ENCODE measurements around the gene WNT7A.

WNT7A gene

DNA sequence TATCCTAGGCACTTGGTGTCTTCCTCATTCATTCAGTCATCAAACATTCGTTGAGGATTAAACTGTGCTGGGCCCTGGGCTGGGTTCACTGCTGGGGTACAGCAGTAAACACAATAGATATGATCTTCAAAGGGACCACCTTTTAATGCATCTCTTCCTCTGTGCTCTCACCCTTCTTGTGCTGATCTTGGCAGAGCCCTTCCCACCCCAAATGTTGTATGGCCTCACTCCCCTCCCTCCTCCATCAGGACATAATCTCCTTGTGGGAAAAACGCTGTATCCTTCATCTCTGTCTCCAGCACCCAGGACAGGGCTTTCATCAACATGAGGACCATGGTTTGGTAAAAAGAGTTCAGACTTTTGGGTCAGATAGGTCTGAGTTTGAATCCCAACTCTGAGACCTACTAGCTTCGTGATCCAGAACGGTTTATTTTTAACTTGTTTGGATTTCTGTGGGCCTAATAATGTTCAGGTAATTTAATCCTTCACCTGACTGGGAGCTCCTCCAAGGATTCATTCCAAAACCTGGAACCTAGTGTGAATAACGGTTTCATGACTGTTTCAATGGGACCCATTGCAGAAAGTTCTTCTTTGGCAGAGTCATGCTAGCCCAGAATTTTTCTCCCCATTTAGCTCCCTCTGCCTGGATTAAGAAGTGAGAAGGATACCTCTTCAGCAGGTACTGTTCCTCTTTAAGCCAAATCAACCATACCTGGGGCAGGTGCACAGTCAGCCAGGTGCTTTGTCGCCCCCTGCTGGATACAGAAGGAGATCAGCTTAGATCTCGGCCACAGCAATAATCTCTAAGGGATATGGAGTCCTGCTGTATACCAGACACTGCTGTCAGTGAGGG, 5.2 kb upstream of the WNT7A start:
- DNase-seq = peak; percentile 66 to 70

DNA sequence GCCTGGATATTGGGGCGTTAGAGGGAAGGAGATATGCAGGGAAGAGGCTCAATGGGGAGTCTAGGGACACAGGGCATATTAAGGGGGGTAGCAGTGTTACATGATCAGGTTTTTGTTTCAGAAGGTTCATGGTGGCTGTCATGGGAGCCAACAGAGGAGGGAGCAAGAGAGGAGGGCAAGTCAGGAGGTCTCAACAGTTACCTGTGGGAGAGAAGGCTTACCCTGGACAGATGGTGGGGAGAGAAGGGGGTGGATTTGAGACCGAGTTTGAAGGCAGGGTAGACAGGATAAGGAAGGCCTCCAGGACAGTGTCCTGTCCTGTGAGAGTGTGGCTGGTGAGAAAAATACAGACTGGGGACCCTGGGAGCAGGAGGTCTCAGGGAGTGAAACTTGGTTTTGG, 3.8 kb upstream of the WNT7A start:
- DNase-seq = no peak

DNA sequence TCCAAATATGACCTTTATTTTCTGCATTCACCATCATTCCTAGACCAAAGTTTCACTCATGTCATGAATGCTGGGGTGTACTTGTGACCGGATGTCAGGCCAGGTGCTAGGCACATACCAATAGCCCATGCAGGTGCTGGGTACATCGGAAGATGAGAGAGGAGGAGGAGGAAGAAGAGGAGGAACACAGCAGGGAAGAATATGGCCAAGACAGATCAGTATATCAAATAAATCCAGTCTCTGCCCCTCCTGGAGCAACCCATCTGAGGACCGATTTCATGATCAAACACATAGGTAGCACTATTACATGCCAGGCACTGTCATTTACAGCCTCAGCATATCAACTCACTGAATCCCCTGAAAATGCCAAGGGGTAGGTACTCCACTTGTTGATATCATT, 3.0 kb upstream of the WNT7A start:
- DNase-seq = no peak

DNA sequence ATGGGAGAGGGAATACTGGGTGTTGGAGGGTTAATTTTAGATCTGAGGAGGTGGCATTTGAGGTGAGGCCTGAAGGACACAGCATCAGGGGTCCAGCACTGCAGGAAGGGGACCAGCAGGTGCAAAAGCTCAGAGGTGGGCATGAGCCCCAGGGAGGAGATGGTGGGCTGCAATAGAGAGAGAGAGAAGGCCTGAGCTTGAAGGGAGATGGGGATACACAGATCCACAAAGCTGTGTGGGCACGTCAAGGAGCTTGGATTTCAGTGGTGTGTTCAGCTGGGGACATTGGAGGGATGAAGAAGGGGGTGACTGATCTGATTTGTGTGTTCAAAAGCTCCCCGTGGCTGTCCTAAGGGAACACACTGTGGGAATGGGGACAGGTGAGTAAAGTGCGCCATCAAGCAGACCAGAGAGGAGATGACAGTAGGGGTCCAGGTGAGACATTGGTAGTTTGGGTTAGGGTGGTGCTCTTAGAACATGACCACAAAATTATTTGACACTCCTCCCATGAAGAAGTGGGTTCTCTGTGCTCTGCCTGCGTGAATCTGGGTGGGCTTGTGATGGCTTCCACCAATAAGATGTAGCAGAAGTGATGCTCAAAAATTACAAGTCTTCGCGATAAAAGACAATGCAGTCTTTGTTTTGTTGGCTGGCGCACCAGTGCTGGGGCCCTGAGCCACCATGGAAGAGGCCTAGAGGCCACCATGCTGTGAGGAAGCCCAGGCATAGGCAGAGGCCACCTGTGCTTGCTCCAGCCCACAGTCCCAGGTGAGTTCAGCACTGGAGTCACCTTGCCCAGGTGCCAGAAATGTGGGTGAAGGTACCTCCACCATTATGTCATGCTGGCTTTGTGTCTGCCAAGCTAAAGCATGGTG, 1.9 kb upstream of the WNT7A start:
- no peak for DNase-seq

DNA sequence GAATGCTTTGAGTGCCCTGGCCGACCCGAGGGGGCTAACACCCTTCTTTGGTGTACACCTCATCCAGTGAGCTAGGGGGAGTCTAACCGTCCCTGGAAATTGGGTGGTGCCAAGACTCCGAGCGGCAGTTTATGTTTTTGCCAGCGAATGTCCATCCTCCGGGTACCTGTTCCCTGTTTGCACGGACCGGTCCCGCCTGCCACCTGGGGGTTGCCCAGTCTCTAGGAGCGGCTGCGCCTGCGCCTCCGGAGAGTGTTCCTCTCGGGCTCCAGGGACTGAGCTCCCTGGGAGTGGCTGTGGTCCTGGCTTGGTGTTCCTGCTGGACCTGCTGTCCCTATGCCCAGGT, 913 bp upstream of the WNT7A start:
- no peak for DNase-seq

DNA sequence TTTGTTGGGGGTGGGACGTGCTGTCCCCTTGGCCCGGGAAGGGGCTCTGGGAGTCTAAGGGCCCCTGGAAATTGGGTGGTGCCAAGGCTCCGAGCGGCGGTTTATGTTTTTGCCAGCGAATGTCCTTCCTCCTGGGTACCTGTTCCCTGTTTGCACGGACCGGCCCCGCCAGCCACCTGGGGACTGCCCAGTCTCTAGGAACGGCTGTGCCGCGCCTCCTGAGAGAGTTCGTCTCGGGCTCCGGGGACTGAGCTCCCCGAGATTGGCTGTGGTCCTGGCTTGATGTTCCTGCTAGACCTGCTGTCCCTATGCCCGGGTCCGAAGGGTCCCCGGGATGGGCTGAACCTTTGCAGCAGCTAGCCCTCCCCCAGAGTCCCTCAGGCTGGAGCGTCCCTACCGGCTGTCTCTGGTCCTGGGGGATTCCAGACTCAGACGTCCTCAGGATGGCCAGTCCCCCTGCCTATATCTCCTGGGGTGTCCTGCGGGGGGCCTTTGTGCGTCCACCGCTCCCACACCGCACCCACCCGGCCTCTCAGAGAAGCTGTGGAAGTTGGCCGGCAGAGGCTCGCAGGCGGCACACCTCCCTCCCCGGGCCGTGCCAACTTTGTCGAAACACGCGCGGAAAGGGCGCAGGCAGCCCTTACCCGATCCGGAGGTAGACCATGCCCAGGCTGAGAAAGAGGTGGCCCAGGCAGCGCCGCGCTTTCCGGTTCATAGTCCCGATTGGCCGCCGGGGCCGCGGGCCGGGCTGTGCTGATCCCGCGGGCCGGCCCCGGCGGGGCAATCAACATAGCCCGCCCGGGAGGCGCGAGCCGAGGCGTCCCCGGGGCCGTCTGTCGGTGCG, 547 bp downstream of the WNT7A start:
- peak in 1 of 2 experiments; percentile 20 for DNase-seq

DNA sequence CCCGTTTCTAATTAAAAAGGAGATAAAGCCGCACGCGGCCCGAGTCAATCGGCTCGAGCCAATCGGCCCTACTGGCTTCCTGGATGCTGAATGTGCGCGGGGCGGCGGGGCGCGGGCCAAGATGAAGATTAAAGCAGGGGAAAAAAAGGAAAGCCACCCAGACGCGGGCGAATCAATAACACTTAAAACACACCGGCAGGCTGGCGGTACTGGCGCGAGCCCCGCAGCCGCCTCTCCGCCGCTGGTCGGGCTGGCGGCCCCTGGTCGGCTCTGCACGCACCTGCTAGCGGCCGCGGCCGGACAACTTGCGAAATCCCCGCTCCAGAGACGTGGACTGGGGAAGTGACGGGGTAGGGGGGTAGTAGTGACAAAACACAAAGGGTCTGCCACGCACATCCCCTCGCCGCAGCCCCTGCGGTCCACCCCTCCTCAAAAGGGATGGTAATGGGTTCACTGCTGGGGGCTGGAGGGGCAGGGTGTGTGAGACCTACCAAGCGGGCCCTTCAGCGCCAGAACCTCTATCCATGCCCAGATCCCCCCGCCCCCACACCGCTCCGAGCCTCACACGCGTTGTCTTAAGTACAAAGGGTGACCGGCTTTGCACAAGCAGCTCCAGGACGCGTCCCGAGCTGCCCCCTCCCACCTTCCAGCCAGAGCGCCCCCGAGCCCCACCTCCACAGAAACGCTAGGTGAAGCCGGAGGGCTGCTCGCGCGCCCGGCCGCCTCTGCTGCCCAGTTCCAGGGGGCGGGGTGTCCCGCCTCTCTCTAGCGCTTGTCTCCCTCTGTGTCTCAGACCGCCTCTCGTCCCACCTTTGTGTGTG, 1.4 kb downstream of the WNT7A start:
- DNase-seq = no peak

DNA sequence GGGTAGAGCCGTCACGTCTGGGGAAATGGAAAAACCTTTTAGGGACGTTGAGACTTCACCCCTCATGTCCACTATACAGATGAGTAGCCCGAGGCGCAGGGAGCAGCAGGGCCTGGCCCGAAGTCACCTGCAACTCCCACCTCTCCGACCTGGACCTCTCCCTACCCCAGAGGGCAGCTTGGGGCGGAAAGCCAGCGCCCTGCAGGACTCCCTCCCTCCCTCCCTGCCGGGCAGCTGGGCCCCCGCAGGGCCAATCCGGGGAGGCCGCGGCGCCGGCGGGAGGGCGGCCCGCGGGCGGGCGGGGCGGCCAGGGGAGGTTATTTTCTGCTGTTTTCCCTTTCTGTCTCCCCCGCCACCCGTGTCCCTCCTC, 2.0 kb downstream of the WNT7A start:
- no peak for DNase-seq

DNA sequence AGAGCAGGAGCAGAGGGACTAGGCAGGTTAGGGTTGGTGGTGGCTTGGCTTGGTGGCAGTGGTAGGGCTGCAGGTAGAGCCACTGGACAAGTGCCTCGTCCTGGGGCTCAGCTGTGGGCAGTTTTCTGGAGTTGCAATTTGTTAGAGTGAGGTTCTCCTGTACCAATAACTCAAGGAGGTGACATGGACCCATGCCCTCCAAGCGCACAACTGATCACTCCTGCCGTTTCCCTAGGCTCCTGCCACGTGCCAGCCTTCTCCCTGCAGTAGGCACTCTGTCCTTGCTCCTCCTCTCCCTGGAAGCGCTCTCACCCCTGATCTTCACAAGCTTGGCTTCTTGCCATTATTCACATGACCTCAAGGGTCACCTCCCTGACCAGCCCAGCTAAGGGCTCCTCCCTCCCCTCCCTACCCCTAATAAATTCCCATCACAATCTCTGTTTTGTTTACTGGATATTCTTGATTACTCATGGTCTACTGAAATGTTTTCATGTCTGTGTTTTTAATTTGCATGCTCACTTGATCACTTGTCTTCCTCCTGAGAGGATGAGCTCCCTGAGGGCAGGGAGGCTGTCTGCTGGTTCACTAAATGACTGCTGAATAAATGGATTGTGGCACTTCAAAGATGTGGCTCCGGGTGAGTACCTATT, 3.3 kb downstream of the WNT7A start:
- DNase-seq = no peak

DNA sequence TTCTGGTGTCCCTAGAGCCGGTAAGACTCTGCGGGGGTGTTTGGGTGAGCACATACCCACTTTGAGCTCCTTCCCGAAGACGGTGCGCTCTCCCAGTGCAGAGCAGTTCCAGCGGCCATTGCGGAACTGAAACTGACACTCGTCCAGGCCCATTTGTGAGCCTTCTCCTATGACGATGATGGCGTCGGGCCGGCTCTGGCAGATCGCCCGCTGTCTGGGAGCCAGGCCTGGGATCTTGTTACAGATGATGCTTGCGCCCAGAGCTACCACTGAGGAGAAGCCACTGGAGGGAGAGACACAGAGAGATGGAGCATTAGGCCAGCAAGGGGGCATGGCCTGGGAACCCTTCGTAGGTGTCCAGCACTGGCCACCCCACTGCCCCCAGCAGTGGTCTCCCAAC, 5.0 kb downstream of the WNT7A start:
- no peak for DNase-seq

DNA sequence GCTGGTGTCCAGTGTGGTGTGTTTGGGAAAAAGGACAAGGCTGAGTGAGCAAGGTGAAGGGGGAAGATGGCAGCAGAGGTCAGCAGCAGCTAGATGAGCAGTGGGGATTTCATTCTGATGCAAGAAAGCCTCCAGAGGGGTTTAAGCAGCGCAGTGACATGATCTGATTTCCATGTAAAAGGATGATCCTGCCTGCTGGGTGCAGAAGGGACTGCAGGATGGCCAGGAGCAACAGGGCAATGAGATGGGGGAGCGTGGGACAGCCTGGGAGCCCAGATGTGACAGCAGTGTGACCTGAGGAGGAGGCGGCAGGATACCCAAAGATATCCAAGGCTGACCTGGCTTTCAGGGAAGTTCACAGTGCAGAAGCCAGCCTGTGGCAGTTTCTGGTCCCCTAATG, 6.1 kb downstream of the WNT7A start:
- DNase-seq = no peak

DNA sequence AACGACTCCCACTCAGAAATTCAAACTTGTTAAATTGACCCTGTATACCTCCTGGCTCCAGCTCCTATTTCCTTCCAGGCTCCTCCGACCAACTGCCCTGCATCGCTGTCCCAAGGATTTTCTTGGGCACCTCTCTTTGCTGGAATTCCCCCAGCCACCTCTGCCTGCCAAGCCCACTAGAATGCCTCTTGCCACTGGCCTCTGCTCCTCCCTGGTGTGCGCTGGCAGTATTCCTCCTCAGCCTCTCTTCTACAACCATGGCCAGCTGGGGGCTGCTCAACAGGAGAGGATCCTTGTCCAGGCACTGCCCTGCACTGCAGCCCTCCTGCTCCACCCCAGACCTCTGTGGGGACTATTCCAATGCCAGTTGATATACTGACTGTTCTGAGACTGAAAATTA, 7.4 kb downstream of the WNT7A start:
- DNase-seq = no peak

DNA sequence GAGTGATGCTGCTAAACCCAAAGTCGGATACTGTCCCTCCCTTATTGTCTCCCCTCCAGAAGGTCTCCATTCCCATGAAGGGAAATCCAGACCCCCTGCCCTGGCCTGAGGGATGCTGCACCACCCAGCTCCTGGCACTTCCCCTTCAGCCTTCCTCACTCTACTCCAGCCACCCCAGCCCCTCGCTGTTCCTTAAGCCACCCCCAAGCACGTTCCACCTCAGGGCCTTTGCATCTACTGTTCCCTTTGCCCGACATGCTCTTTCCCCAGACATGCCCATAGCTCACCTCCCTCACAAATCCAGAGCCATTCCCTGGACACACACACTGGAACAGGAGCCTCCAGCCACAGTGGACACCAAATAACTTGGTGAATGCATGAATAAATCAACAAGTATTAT, 8.1 kb downstream of the WNT7A start:
- no peak for DNase-seq

DNA sequence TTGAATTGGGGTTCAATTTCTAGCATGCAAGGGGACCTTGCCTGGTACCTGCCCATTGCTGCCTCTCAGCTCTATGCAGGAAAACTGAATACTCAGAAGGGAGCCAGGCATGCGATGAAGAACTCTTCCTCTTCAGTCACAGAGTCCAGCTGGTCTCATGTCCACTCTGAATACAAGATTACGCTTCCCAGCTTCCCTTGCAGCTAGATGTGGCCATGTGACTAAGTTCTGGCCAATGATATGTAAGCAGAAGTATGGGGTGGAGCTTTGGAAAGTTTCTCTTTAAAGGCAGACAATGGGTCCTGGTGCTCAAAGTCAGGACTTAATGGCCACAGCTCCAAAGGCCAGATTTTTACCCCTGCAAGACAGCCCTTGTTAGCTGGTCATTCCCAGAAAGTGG, 9.0 kb downstream of the WNT7A start:
- no peak for DNase-seq

DNA sequence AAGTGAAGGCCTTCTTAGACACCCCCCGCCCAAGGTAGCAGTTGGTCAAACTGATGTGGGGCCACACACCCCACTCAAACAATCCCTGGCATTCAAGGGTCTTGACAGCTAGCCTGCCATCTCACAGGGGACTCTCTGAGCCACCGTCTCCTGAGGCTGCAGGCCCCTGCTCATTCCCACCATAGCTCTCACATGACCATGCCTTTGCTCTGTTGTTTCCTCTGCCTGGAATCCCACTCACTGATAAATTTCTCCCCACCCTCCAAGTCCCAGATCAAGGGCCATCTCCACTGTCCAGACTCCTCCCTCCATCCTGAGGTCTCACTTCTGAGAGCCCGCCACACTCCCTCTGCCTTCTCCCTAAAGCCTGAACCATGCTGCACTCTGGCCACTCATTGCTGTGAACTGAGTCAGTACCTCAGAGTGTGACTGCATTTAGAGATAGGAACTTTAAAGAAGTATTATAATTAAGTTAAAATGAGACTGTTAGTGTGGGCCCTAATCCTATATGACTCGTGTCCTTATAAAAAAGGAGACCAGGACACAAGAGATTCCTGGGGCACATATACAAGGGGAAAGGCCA, 10.0 kb downstream of the WNT7A start:
- no peak for DNase-seq

DNA sequence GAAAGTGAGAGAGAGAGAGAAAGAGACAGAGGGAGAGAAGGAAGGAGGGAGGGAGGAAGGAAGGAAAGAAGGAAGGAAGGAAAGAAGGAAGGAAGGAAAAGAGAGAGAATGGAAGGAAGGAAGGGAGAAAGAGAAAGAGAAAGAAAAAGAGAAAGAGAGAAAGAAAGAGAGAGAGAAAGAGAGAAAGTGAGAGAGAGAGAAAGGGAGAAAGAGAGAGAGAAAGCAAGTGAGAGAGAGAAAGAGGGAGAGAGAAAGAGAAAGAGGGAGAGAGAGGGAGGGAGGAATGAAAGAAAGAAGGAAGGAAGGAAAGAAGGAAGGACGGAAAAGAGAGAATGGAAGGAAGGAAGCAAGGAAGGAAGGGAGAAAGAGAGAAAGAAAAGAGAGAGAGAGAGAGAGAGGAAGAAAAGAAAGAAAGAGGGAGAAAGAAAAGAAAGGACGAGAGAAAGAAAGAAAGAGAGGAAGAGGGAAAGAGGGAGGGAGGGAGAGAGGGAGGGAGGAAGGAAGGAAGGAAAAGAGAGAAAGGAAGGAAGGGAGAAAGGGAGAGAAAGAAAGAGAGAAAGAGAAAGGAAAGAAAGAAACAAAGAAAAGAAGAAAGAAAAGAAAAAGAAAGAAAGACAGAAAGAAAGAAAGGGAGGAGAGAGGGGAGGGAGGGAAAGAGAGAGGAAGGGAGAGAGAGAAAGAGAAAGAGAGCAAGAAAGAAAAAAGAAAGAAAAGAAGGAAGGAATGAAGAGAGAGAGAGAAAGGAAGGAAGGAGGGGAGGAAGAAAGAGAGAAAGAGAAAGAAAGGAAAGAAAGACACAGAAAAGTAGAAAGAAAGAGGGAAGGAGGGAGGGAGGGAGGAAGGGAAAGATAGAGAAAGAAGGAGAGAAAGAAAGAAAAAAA, 10.8 kb downstream of the WNT7A start:
- DNase-seq = no peak

DNA sequence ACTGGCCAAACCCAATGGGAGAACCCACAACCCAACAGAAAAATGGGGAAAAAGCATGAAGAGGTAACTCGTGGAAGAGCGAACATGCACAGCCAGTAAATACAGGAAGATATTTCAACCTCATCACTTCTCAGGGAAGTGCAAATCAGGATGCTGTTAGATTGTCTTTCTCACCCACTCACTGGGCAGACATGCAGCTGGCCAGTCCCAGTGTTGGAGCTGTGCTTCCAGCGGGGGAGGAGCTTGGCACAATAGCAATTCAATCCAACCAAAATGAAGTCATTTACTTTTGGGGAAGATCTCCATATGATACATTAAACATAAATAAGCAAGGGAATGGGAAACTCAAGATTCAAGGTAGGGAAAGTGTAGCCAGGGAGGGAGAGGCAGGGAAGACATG, 12.1 kb downstream of the WNT7A start:
- no peak for DNase-seq

DNA sequence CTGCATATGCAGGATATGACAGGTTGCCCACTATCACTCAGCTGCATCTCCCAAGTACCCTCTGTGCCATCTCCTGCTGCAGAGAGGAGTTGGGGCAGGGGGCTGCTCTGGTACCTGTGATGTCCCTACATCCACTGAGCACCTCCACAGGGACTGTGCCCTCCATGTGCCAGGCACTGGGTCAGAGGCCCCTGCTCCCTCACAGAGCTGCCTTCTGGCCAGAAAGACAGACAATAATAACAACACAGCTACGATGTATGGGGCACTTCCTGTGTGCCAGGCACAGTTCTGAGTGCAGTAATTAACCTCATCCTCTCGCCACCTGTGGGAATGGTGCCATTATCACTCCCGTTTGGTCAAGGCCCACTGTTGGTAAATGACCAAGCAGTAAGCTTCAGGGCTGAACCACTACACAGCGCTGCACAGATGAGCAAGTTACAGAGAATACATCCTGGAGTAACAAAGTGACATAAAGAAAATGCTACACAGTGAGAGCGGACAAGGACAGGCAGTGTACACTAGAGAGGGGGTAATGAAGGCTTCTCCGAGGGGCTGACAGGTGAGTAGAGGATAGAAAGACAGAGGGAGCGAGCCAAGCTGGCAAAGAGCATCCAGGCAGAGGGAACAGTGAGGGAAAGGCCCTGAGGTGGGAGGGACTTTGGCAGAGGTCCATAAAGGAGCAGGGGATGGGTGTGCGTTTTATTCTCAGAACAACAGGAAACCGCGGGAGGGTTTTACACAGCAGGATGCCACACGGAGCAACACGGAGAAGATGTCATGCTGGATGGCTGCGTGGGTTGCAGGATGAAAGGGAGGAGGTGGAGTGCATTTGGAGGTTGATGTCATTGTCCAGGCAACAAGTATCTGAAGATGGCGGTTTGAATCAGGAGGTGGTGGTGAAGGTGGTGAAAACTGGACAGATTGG, 13.6 kb downstream of the WNT7A start:
- DNase-seq = peak; percentile 45 to 50

DNA sequence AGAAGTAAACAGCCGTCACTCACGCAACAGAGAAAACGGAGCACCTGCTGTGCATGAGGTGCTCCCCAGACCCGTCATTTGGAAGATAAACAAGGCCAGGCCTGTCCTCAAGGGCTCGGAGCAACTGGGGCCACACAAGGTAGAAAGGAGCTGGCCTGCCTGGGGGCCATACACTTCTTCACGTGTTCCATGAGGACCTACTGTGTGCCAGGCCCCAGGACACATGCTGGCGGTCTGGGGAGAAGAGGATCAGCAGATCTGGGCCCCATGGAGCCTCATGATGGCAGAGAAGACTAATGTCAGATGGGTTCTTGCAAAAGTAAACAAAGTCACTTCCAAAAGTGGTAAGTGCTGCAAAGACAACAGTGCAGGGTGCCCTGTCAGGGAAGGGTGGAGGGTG, 14.3 kb downstream of the WNT7A start:
- no peak for DNase-seq
